Adrenal gland (tissue), 5 donors: ENCODE results near the gene TMEM141.
A peak's percentile ranks its signal among the peaks of the same experiment; 100 is the strongest.

ENCODE experiments used
- CTCF ChIP-seq, 6 experiments: fragments of 450-650 bp in 4 of 6; fragments of 200-600 bp in 2 of 6; sonication (generic) in 1 of 6; IDR thresholded peaks; 1 replicate in 5 of 6; 2 replicates in 1 of 6; pipeline versions ENCODE4 v1.5.1 to v1.8.0; 2016 to 2021; ENCODE audit warnings: antibody characterized with exemption in 6 of 6, mild to moderate bottlenecking in 2 of 6, moderate library complexity in 1 of 6
- POLR2A ChIP-seq, 2 donors: fragments of 450-650 bp; IDR thresholded peaks; one replicate each; pipeline ENCODE4 v1.6.1; 2017; ENCODE audit warnings: antibody characterized with exemption in 2 of 2, mild to moderate bottlenecking in 2 of 2, moderate library complexity in 1 of 2
- donor health status: DM: no; HTN: no; CAD: no.

- TF ChIP-seq CTCF (IDR thresholded peaks at IDR 0.05) (no peak), POLR2A (IDR thresholded peaks at IDR 0.05) (peak; percentile 62 to 66)
Observed at GRCh38 chr9:136807281-136808074, 16.3 kb downstream of the TMEM141 start, which contains the start of gene RABL6.
